Coronary artery (tissue), 2 donors: ENCODE data around the gene WNK2.

ENCODE experiments used
- DNase-seq: peaks from one replicate; pipeline ENCODE4 v3.0.0-alpha.2; 2017; ENCODE audit warnings: low spot score
- H3K27ac ChIP-seq, 2 donors: fragments of 200-600 bp; sonication (generic); one replicate each; pipeline ENCODE4 v1.5.1; 2016 to 2019
- H3K4me3 ChIP-seq: fragments of 200-600 bp; sonication (generic); 2 replicates; pipeline ENCODE4 v1.5.1; 2016; ENCODE audit warnings: mild to moderate bottlenecking, moderate library complexity
- CTCF ChIP-seq: fragments of 200-600 bp; sonication (generic); IDR thresholded peaks from one replicate; pipeline ENCODE4 v1.5.1; 2019; ENCODE audit warnings: antibody characterized with exemption

Gene WNK2

DNA sequence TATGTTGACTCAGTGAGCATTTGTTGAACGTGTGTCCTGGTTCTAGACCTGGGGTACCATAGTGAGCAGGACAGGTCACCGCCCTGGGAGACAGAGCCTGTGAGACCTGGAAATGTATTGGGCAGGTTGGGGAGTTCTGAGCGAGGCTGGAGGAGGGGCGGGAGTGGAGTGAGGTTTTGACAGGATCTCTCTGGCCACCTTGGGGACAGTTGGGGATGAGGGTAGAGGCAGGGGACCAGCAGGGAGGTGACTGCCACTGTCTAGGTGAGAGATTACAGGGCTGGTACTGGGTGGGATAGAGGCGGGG lies 7.4 kb downstream of the WNK2 start:
- TF ChIP-seq CTCF, result no peak
- H3K4me3 ChIP-seq, result no peak overlapping the region
- DNase-seq, result no peak
- no peak overlapping the region for H3K27ac ChIP-seq

GRCh38 chr9:93192721-93193387 lies 8.9 kb downstream of the WNK2 start:
- no peak for DNase-seq
- no peak for TF ChIP-seq CTCF
- Histone ChIP-seq H3K27ac (no peak overlapping the region), H3K4me3 (no peak overlapping the region)

DNA sequence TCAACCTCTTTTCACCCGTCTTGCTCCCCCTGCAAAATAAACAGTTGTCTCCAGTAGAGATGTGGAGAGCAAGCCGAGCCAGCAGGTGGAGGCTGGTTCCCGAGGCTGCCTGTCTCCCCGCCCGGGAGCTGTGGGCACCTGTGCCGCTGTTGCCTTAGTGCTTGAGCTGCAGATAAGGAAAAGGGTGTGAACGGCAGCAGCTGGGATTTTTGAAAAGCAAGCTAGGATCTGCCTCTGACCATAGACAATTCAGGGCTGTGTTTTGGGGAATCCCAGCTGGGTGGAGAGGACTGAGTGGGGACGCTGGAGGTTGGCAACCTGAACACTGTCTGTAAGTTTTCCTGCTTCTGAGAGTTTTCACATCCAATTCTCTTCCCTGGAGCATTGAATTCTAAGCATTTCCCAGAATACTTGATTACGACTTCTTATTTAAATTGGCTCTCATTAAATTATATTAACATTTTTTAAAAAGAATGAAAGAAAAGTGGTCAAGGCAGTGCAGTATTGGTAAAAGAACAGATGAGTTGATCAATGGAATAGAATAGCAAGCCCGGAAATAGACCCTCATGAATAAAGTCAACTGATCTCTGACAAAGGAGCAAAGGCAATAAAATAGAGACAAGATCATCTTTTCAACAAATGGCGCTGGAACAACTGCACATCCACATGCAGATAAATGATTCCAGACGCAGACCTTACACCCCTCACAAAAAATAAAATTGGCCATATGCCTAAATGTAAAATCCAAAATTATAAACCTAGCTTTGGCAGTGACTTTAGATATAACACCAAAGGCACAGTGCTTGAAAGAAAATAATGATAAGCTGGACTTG lies 9.7 kb downstream of the WNK2 start:
- no peak for TF ChIP-seq CTCF
- no peak overlapping the region for H3K4me3 ChIP-seq
- no peak overlapping the region for H3K27ac ChIP-seq
- no peak for DNase-seq

- Histone ChIP-seq H3K4me3 (no peak overlapping the region), H3K27ac (no peak overlapping the region)
- no peak for DNase-seq
- TF ChIP-seq CTCF, result no peak
Measured at GRCh38 chr9:93194221-93194625, 10.3 kb downstream of the WNK2 start.

- DNase-seq, result no peak
- H3K4me3 ChIP-seq, result no peak overlapping the region
- TF ChIP-seq CTCF, result no peak
- H3K27ac ChIP-seq, result no peak overlapping the region
Measured at GRCh38 chr9:93194641-93195040, 10.7 kb downstream of the WNK2 start.

DNA sequence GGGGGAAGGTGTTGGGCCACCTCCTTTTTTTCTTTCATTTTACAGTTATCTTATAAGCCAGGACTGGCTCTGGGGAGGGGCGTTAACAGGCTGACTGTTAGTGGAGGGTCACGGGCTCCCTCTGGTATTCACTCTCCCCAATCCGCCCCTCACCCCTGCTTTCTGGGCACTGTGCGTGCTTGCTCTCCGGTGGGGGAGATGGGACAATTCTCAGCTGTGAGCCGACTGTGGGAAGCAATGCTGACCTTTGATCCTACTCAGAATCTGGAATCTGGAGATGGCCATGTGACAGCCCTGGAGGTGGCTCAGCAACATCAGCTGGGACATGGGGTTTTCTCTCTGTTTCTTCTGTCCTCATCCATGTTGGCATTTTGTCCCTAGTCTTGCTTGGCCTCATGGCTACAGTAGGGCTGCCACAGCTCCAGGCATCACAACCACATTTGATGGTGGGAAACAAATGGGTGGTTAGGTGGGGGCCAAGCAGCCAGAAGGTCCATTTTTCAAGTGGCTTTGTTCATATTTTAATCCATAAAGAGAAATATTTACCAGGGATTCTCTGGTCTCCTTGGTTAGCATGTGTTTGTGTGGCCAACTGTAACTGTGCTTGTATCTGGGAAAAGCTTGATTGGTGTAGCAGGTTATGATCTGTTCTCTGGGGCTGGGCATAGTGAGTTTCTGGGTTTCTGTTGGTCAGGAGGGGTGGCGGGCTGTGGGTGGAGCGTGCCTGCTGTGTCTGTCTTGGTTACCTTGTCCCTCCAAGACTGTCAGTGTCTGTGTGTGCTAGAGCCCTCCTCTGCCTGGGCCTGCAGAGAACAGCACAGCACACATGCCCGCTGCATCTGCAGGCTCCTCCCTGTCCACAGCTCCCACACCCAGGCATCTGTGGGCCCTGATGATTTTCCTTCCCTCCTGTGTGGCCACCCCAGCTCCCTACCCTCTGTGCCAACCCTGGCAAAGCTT lies 12.4 kb downstream of the WNK2 start:
- TF ChIP-seq CTCF, result no peak
- DNase-seq, result no peak
- Histone ChIP-seq H3K4me3 (no peak overlapping the region), H3K27ac (no peak overlapping the region)
